Measurements from ENCODE around the gene CTSK. TPM values are rescaled to one million over a fixed set of nuclear protein-coding genes. Genes with fewer than 3 reads are reported as not detected.

CTSK gene
- total and polyA plus RNA-seq, 2 of the 4 experiments (the other 2 are of a cell fraction), result 7.7 to 15.1 TPM

DNA sequence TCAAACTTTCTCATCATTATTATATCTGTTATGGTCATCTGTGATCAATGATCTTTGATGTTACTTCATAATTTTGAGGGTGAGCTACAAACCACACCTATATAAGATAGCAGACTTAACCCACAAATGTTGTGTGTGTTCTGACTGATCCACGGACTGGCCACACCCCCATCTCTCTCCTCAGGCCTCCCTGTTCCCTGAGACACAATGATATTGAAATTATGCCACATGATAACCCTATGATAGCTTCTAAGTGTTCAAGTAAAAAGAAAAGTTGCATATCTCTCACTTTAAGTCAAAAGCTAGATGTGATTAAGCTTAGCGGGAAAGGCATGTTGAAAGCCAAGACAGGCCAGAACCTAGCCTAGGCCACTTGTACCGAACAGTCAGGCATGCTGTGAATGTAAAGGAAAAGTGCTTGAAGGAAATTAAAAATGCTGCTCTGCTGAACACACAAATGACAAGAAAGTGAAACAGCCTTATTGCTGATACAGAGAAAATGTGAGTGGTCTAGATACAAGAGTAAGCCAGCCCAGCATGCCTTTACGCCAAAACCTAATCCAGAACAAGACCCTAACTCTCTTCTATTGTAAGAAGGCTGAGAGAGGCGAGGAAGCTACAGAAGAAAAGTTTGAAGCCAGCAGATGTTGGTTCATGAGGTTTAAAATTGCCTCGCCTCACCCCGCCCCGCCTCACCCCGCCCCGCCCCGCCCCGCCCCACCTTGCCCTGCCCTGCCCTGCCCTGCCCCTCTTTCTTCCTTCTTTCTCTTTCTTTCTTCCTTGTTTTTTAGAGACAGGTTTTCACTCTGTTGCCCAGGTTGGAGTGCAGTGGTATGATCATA is 59.0 kb downstream of the CTSK start:
- H2AFZ ChIP-seq (replicated peaks; ENCODE audit: low read length, poor library complexity), result no peak overlapping the region
- H2BK120ac ChIP-seq (ENCODE audit: low read depth, low read length), result no peak overlapping the region
- in situ Hi-C loops (cut with MboI; ENCODE audit: low sequenced_read_pairs) (no loop called here), intact Hi-C loops (cut with micrococcal nuclease) (no loop called here), dilution Hi-C loops (cut with HindIII; ENCODE audit: low sequenced_read_pairs, unreplicated experiment) (no loop called here)
- CTCF ChIA-PET, result interaction anchor here (0.5 kb wide), 1 partner anchor 17 kb away, joined by 3 read pairs; the partner anchor contains the start of gene CTSS
- no peak overlapping the region for H3K9ac ChIP-seq (ENCODE audit: low read depth, low read length)
- BruUV-seq (replicated peaks), result no TSS peak
- H3K18ac ChIP-seq (ENCODE audit: low read depth, low read length), result no peak overlapping the region
- no peaks in the 10 kb centered on the region for H3K9me3 ChIP-seq (ENCODE audit: control insufficient read depth, insufficient read depth, low read length)
- no peak for ATAC-seq (ENCODE audit: low read depth)
- no peak overlapping the region for H3K23ac ChIP-seq (ENCODE audit: low read depth, low read length)
- H3K4me1 ChIP-seq (ENCODE audit: control insufficient read depth, insufficient read depth, low read length), result no peaks in the 10 kb centered on the region
- no peak overlapping the region for H2BK15ac ChIP-seq (ENCODE audit: low read depth, low read length)
- no peak overlapping the region for H2BK5ac ChIP-seq (ENCODE audit: low read depth, low read length, poor library complexity, severe bottlenecking)
- no peak overlapping the region for H3K4ac ChIP-seq (ENCODE audit: low read depth, low read length)
- no peak overlapping the region for H2AK9ac ChIP-seq (replicated peaks; ENCODE audit: low read depth, low read length, poor library complexity)
- no peak overlapping the region for H4K8ac ChIP-seq (ENCODE audit: low read depth in 2 of 2, low read length in 2 of 2)
- H3K56ac ChIP-seq (ENCODE audit: extremely low read depth, insufficient read depth, low read length), result no peak overlapping the region
- H4K20me1 ChIP-seq (ENCODE audit: insufficient read depth, low read length), result no peaks in the 10 kb centered on the region
- no peaks in the 10 kb centered on the region for H3K79me1 ChIP-seq (ENCODE audit: low read depth in 1 of 2, low read length in 2 of 2)
- H3K4me3 ChIP-seq (ENCODE audit: insufficient read depth, low read depth, low read length), result no peak overlapping the region
- no peak overlapping the region for H4K5ac ChIP-seq (ENCODE audit: low read depth, low read length)
- TF ChIP-seq BHLHE40 (IDR thresholded peaks at IDR 0.05; ENCODE audit: low read depth, low read length), result no peak
- no peak for TF ChIP-seq MAZ (IDR thresholded peaks at IDR 0.05; ENCODE audit: borderline replicate concordance, low read depth, low read length)
- no peak for TF ChIP-seq SMC3 (IDR thresholded peaks at IDR 0.05; ENCODE audit: low read depth, low read length)
- no peak for TF ChIP-seq RCOR1 (IDR thresholded peaks at IDR 0.05; ENCODE audit: insufficient replicate concordance, low read length)
- no peak for TF ChIP-seq CHD1 (IDR thresholded peaks at IDR 0.05; ENCODE audit: low read depth, low read length)
- TF ChIP-seq, protein P1, sequence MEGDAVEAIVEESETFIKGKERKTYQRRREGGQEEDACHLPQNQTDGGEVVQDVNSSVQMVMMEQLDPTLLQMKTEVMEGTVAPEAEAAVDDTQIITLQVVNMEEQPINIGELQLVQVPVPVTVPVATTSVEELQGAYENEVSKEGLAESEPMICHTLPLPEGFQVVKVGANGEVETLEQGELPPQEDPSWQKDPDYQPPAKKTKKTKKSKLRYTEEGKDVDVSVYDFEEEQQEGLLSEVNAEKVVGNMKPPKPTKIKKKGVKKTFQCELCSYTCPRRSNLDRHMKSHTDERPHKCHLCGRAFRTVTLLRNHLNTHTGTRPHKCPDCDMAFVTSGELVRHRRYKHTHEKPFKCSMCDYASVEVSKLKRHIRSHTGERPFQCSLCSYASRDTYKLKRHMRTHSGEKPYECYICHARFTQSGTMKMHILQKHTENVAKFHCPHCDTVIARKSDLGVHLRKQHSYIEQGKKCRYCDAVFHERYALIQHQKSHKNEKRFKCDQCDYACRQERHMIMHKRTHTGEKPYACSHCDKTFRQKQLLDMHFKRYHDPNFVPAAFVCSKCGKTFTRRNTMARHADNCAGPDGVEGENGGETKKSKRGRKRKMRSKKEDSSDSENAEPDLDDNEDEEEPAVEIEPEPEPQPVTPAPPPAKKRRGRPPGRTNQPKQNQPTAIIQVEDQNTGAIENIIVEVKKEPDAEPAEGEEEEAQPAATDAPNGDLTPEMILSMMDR (conservative IDR thresholded peaks at IDR 0.05; ENCODE audit: low read depth, low read length), result no peak
- TF ChIP-seq, protein P2, sequence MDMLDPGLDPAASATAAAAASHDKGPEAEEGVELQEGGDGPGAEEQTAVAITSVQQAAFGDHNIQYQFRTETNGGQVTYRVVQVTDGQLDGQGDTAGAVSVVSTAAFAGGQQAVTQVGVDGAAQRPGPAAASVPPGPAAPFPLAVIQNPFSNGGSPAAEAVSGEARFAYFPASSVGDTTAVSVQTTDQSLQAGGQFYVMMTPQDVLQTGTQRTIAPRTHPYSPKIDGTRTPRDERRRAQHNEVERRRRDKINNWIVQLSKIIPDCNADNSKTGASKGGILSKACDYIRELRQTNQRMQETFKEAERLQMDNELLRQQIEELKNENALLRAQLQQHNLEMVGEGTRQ (IDR thresholded peaks at IDR 0.05; ENCODE audit: low read depth, low read length), result no peak
- TF ChIP-seq, protein P3, sequence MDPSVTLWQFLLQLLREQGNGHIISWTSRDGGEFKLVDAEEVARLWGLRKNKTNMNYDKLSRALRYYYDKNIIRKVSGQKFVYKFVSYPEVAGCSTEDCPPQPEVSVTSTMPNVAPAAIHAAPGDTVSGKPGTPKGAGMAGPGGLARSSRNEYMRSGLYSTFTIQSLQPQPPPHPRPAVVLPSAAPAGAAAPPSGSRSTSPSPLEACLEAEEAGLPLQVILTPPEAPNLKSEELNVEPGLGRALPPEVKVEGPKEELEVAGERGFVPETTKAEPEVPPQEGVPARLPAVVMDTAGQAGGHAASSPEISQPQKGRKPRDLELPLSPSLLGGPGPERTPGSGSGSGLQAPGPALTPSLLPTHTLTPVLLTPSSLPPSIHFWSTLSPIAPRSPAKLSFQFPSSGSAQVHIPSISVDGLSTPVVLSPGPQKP (IDR thresholded peaks at IDR 0.05; ENCODE audit: borderline replicate concordance, low read depth, low read length), result no peak
- TF ChIP-seq RFX5 (IDR thresholded peaks at IDR 0.05; ENCODE audit: low read depth, low read length), result no peak
- no peak overlapping the region for H2BK20ac ChIP-seq (ENCODE audit: low read depth, low read length)
- H3K36me3 ChIP-seq (ENCODE audit: control insufficient read depth, insufficient read depth, low read length), result no peaks in the 10 kb centered on the region
- POLR2A ChIA-PET (ENCODE audit: unreplicated experiment), result no interaction called here
- no peak for DNase-seq
- no peak overlapping the region for H4K91ac ChIP-seq (ENCODE audit: insufficient read depth, low read depth, low read length)
- no peak overlapping the region for H2AK5ac ChIP-seq (ENCODE audit: low read depth, low read length)
- no peak overlapping the region for H3K14ac ChIP-seq (replicated peaks; ENCODE audit: low read depth, low read length)
- no peaks in the 10 kb centered on the region for H3K9me1 ChIP-seq (ENCODE audit: insufficient read depth, low read length)
- WGBS, 2 experiments (ENCODE audit: extremely low coverage in 2 of 2, insufficient read length in 1 of 2), result no CpG with 5 or more reads among the region's 12 CpGs
- no peak overlapping the region for H3K27ac ChIP-seq (ENCODE audit: insufficient read depth, low read length)
- no peak overlapping the region for H3K4me2 ChIP-seq (ENCODE audit: low read depth, low read length)
- no peaks in the 10 kb centered on the region; the same call in 1 of the 2 replicates for H3K27me3 ChIP-seq (ENCODE audit: control insufficient read depth, insufficient read depth, low read length)

All from IMR-90 (cell line).